Adrenal gland (tissue), 12 donors: ENCODE measurements around the gene TAF4. TPM values are rescaled to one million over a fixed set of nuclear protein-coding genes. Genes with fewer than 3 reads are reported as not detected.

Experiments
- DNase-seq, 7 donors: peaks; one replicate each; pipeline ENCODE4 v3.0.0-alpha.2; 2019 to 2020
- H3K27ac ChIP-seq, 5 donors: fragments of 200-600 bp; sonication (generic) in 4 of 5; 1 replicate in 3 of 5; 2 replicates in 2 of 5; pipeline versions ENCODE4 v1.5.1 to v1.8.0; 2016 to 2020; ENCODE audit warnings: mild to moderate bottlenecking in 1 of 5
- H3K27me3 ChIP-seq: fragments of 200-600 bp; 2 replicates; pipeline ENCODE4 v1.8.0; 2021
- H3K36me3 ChIP-seq, 2 donors: fragments of 200-600 bp; replicated peaks in 1 of 2; 1 replicate in 1 of 2; 2 replicates in 1 of 2; pipeline versions ENCODE4 v1.5.1 to v1.8.0; 2018 to 2022
- H3K4me1 ChIP-seq, 2 donors: fragments of 200-600 bp; replicated peaks in 1 of 2; 1 replicate in 1 of 2; 2 replicates in 1 of 2; pipeline versions ENCODE4 v1.5.1 to v1.8.0; 2018 to 2021
- H3K4me3 ChIP-seq, 4 donors: fragments of 200-600 bp; sonication (generic) in 3 of 4; one replicate each; pipeline ENCODE4 v1.5.1; 2016 to 2018
- H3K9me3 ChIP-seq, 3 donors: fragments of 200-600 bp; sonication (generic) in 1 of 3; replicated peaks in 1 of 3; 1 replicate in 2 of 3; 2 replicates in 1 of 3; pipeline versions ENCODE4 v1.5.1 to v1.8.0; 2016 to 2021
- POLR2A ChIP-seq, 2 donors: fragments of 450-650 bp; IDR thresholded peaks; one replicate each; pipeline ENCODE4 v1.6.1; 2017; ENCODE audit warnings: antibody characterized with exemption in 2 of 2, mild to moderate bottlenecking in 2 of 2, moderate library complexity in 1 of 2
- WGBS, 4 donors: extraction: QIAGEN DNeasy Blood & Tissue Kit in 2 of 4; methylation state at CpG; one replicate each; pipeline versions ENCODE4 v1.1.5 to v1.1.7; 2013 to 2017; 5-methylcytosine and 5-hydroxymethylcytosine counted together
- intact Hi-C, 2 donors: fragments of 100-400 bp; cut with DNase I; formaldehyde crosslinking; loops; one replicate each; pipeline versions ENCODE4 v1.14.1 to v1.15.0; 2022 to 2023
- polyA plus RNA-seq, 3 donors: library from polyadenylated mRNA; stranded (reverse); fragments of 200-250 nt in 2 of 3; fragments of 350-450 nt in 1 of 3; fragmentation: Illumina TruSeq in 1 of 3; extraction: RNeasy Lipid Tissue Mini Kit (QIAGEN cat#74804) in 1 of 3; gene quantifications; one replicate each; pipeline ENCODE4 v1.2.3, GENCODE V29; 2013 to 2014
- total RNA-seq, 9 donors: library from RNA; depleted of rRNA in 4 of 9; stranded (reverse); fragments of >200 nt in 4 of 9; fragments of 120-200 nt in 1 of 9; fragmentation: NEBNext Ultra II Directional in 1 of 9; extraction: Animal tissue kit (Norgen Biotek cat#: 25700) in 1 of 9; gene quantifications; one replicate each; pipeline versions ENCODE4 v1.1.0 to v1.2.4, GENCODE V29; 2013 to 2023
- TF ChIP-seq, protein P1 (sequence below), 6 experiments: fragments of 450-650 bp in 4 of 6; fragments of 200-600 bp in 2 of 6; sonication (generic) in 1 of 6; IDR thresholded peaks; 1 replicate in 5 of 6; 2 replicates in 1 of 6; pipeline versions ENCODE4 v1.5.1 to v1.8.0; 2016 to 2021; ENCODE audit warnings: antibody characterized with exemption in 6 of 6, mild to moderate bottlenecking in 2 of 6, moderate library complexity in 1 of 6
- donor health status: healthy with polysubstance abuse.
- donor health status: Bipolar disorder and iron deficiency.
- donor health status: DM: yes; HTN: yes; CAD: no.
- donor health status: DM: no; HTN: no; CAD: no.
- donor health status: DM: no; HTN: no; CAD: no.
- donor health status: DM: yes; HTN: yes; CAD: no.

Gene TAF4
- total and polyA plus RNA-seq, 12 donors = 5.2 to 30.9 (median 14.8) TPM

DNA sequence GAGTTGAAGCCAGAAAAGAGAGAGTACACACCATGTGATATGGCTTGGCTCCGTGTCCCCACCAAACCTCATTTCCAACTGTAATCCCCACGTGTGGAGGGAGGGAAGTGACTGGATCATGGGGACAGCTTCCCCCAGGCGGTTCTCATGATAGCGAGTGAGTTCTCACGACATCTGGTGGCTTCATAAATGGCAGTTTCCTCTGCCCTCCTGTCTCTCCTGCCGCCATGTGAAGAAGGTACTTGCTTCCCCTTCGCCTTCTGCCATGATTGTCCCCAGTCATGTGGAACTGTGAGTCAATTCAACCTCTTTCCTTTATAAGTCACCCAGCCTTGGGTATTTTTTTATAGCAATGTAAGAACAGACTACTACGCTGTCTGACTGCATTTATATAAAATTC is 40.3 kb downstream of the TAF4 start:
- 63 to 69% (median 66%) methylated on average over 8 of the region's 8 CpGs for WGBS, 4 donors
- H3K27ac ChIP-seq = peak overlapping the region in 2 of 5 donors; percentile 59 to 65
- no peak overlapping the region for H3K4me3 ChIP-seq
- peaks cover 14 to 39% of the 10 kb centered on the region in 2 donors for H3K4me1 ChIP-seq
- DNase-seq = no peak
- intact Hi-C loops = no loop called here
- no peaks in the 10 kb centered on the region for H3K9me3 ChIP-seq
- TF ChIP-seq POLR2A (IDR thresholded peaks at IDR 0.05) = no peak
- TF ChIP-seq, protein P1, sequence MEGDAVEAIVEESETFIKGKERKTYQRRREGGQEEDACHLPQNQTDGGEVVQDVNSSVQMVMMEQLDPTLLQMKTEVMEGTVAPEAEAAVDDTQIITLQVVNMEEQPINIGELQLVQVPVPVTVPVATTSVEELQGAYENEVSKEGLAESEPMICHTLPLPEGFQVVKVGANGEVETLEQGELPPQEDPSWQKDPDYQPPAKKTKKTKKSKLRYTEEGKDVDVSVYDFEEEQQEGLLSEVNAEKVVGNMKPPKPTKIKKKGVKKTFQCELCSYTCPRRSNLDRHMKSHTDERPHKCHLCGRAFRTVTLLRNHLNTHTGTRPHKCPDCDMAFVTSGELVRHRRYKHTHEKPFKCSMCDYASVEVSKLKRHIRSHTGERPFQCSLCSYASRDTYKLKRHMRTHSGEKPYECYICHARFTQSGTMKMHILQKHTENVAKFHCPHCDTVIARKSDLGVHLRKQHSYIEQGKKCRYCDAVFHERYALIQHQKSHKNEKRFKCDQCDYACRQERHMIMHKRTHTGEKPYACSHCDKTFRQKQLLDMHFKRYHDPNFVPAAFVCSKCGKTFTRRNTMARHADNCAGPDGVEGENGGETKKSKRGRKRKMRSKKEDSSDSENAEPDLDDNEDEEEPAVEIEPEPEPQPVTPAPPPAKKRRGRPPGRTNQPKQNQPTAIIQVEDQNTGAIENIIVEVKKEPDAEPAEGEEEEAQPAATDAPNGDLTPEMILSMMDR (IDR thresholded peaks at IDR 0.05) = no peak
- H3K36me3 ChIP-seq = no peaks in the 10 kb centered on the region
- no peaks in the 10 kb centered on the region for H3K27me3 ChIP-seq

DNA sequence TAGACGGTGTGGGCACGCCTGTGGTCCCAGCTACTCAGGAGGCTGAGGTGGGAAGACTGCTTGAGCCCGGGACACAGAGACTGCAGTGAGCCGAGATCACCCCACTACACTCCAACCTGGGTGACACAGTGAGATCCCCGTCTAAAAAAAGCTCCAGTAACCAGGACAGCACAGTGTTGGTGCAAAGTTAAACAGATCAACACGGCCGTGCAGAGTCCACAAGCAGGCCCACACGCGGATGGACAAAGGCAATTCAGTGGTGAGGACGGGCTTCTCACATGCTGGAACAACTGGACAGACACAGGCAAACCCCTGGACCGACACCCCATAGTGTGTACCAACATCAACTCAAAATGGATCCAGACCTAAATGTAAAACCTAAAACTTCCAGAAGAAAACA is 41.7 kb downstream of the TAF4 start:
- Histone ChIP-seq H3K36me3 (no peaks in the 10 kb centered on the region), H3K4me1 (peaks cover 24 to 53% of the 10 kb centered on the region in 2 donors), H3K27ac (no peak overlapping the region), H3K4me3 (no peak overlapping the region), H3K27me3 (no peaks in the 10 kb centered on the region), H3K9me3 (no peaks in the 10 kb centered on the region)
- intact Hi-C loops = no loop called here
- TF ChIP-seq, protein P1 (IDR thresholded peaks at IDR 0.05) = no peak
- no peak for TF ChIP-seq POLR2A (IDR thresholded peaks at IDR 0.05)
- WGBS, 4 donors = 93 to 95% (median 94%) methylated on average over 11 of the region's 11 CpGs
- no peak for DNase-seq

DNA sequence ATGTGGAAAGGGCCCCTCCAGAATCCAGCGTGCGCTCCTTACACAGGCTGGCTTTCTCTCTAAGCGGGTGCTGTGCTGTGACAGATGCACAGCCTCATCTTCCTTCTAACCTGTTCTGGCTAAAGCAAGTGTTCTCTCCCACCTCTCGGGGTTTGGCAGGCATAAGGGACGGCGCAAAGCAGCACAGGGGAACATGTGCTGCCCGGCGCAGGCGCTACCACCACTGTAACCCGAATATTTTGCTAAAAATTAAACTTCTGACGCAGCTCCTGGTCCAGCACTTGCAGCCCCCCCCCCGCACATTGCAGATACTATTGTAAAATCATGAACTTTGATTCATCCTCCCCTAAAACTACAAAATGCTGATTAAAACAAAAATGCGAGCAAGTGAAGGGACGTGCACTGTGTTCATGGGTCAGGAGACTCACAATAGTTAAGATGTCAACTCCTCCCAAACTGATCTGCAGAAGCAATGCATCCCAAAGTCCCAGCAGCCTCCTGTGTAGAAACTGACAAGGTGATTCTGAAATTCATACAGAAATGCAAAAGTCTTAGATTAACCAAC is 43.0 kb downstream of the TAF4 start:
- Histone ChIP-seq H3K4me1 (peaks cover 24 to 53% of the 10 kb centered on the region in 2 donors), H3K4me3 (no peak overlapping the region), H3K27me3 (no peaks in the 10 kb centered on the region), H3K27ac (no peak overlapping the region), H3K36me3 (no peaks in the 10 kb centered on the region), H3K9me3 (no peaks in the 10 kb centered on the region)
- WGBS, 4 donors = 93 to 95% (median 94%) methylated on average over 14 of the region's 14 CpGs
- intact Hi-C loops = no loop called here
- no peak for DNase-seq
- TF ChIP-seq POLR2A (IDR thresholded peaks at IDR 0.05) = no peak
- TF ChIP-seq, protein P1 (IDR thresholded peaks at IDR 0.05) = no peak

DNA sequence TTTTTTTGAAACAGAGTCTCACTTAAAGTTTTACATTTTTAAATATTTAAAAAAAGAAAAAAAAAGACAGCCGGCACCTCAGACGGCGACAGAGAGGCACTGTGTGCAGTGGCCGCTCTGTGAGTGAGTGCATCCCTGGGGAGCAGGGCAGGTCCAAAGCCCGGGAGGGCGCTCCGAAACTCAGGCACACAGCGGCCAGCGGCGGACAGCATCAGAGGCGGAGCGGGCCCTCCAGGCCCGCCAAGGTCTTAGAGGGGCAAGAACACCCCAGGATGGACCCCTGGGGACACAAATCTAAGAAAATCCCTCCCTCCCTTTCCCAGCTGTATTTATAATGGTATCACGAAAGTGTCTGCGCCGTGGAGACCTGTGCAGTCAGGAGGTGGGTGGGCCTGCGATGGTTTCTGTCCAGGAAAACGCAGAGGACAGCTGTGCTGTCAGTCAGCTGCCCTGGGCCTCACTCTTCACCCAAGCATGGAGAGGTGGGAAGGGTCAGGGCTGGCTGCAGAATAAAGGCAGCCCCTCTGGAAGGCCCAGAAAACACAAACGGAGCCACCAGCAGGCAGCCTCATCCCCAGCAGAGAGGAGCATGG is 43.8 kb downstream of the TAF4 start:
- Histone ChIP-seq H3K36me3 (no peaks in the 10 kb centered on the region), H3K27me3 (no peaks in the 10 kb centered on the region), H3K4me1 (peaks cover 24 to 46% of the 10 kb centered on the region in 2 donors), H3K27ac (no peak overlapping the region), H3K9me3 (no peaks in the 10 kb centered on the region), H3K4me3 (no peak overlapping the region)
- intact Hi-C loops = no loop called here
- no peak for TF ChIP-seq POLR2A (IDR thresholded peaks at IDR 0.05)
- TF ChIP-seq, protein P1 (IDR thresholded peaks at IDR 0.05) = no peak
- 87 to 93% (median 92%) methylated on average over 15 to 19 of the region's 19 CpGs for WGBS, 4 donors
- DNase-seq = no peak
